PC-9 (cell line): ENCODE results near the gene VENTX.

Experiments used
- CTCF ChIP-seq: fragments of 200-600 bp; sonication (generic); conservative IDR thresholded peaks from 2 replicates; pipeline ENCODE4 v1.6.1; 2017; ENCODE audit warnings: mixed run types, antibody characterized with exemption, mild to moderate bottlenecking, moderate library complexity
- EZH2 ChIP-seq: fragments of 200-600 bp; sonication (generic); IDR thresholded peaks from 2 replicates; pipeline ENCODE4 v1.8.0; 2017; ENCODE audit warnings: antibody characterized with exemption, low read depth

GRCh38 chr10:133286366-133286765, 48.7 kb downstream of the VENTX start:
- TF ChIP-seq CTCF (no peak), EZH2 (no peak)
